ENCODE data around the gene PCBP3. TPM values are rescaled to one million over a fixed set of nuclear protein-coding genes. Genes with fewer than 3 reads are reported as not detected.

Gene PCBP3
- total RNA-seq, 1 experiment from 2014 or later = 10.9 TPM

GRCh38 chr21:45823100-45823681 lies 179.7 kb downstream of the PCBP3 start:
- no peaks in the 10 kb centered on the region for H3K79me2 ChIP-seq (ENCODE audit: insufficient read depth, low read length)
- H4K20me1 ChIP-seq (ENCODE audit: control insufficient read depth, insufficient read depth, insufficient read length) = no peaks in the 10 kb centered on the region
- no peak overlapping the region for H2AFZ ChIP-seq (ENCODE audit: low read length)
- H4K8ac ChIP-seq (replicated peaks; ENCODE audit: insufficient read length, low read depth, low read length) = no peak overlapping the region
- DNase-seq = no peak
- Mint-ChIP-seq H3K9me3 (no peaks in the 10 kb centered on the region), H3K27me3 (ENCODE audit: low read depth) (no peaks in the 10 kb centered on the region; the same call in 1 of the 2 replicates), H3K4me1 (peaks cover 21 to 31% of the 10 kb centered on the region in 2 experiments), H3K36me3 (ENCODE audit: insufficient read depth in 1 of 3, low read depth in 3 of 3) (no peaks in the 10 kb centered on the region), H3K4me3 (no peak overlapping the region), H3K27ac (no peak overlapping the region; a peak in 1 of 7 replicates)
- no peak overlapping the region for H3K14ac ChIP-seq (ENCODE audit: insufficient read depth, low read length)
- no peak overlapping the region for H2BK120ac ChIP-seq (ENCODE audit: low read depth, low read length, poor library complexity, severe bottlenecking)
- no peak overlapping the region for H3K27ac ChIP-seq (ENCODE audit: insufficient read length, low read depth, low read length)
- H3K18ac ChIP-seq (ENCODE audit: insufficient read length, low read depth, low read length) = no peak overlapping the region
- no peak overlapping the region for H2BK5ac ChIP-seq (ENCODE audit: insufficient read length, low read length)
- no peak overlapping the region for H3K4ac ChIP-seq (ENCODE audit: low read depth, low read length)
- H3K4me1 ChIP-seq (ENCODE audit: insufficient read depth, low read length) = 0 out of 2 replicates have a peak, but pooled peaks cover 2% of the 10 kb centered on the region
- no peak overlapping the region for H3K4me2 ChIP-seq (ENCODE audit: insufficient read depth, insufficient read length, low read length)
- no peak overlapping the region for H3K23ac ChIP-seq (ENCODE audit: insufficient read length, low read depth, low read length)
- H3K9ac ChIP-seq (ENCODE audit: extremely low read depth, insufficient read length, low read length) = no peak overlapping the region
- H4K5ac ChIP-seq (ENCODE audit: insufficient read length, low read depth, low read length) = no peak overlapping the region
- no peak overlapping the region for H4K91ac ChIP-seq (ENCODE audit: insufficient read length, low read depth, low read length)
- H2BK20ac ChIP-seq (ENCODE audit: low read depth, low read length, poor library complexity, severe bottlenecking) = no peak overlapping the region
- no peak overlapping the region for H2BK12ac ChIP-seq (ENCODE audit: insufficient read length, low read depth, low read length)
- no peak overlapping the region for H3T11ph ChIP-seq (ENCODE audit: low read length)
- H3K27me3 ChIP-seq (ENCODE audit: insufficient read depth, low read length) = no peaks in the 10 kb centered on the region
- no CpG with 5 or more reads among the region's 16 CpGs for WGBS (ENCODE audit: extremely low coverage, insufficient read length, low lambda C conversion rate)
- no peaks in the 10 kb centered on the region for H3K79me1 ChIP-seq (ENCODE audit: insufficient read depth, low read depth, low read length, poor library complexity, severe bottlenecking)
- H3K23me2 ChIP-seq (ENCODE audit: insufficient read length, low read depth, low read length, poor library complexity, severe bottlenecking) = peaks cover 2% of the 10 kb centered on the region
- TF ChIP-seq CTCF (conservative IDR thresholded peaks at IDR 0.05) = no peak
- no peak overlapping the region for H2BK15ac ChIP-seq (ENCODE audit: low read depth, low read length)
- H3K9me3 ChIP-seq (ENCODE audit: control insufficient read depth, low read depth, low read length) = no peaks in the 10 kb centered on the region
- no peak overlapping the region for H3K56ac ChIP-seq (ENCODE audit: insufficient read length, low read depth, low read length)
- no peak overlapping the region for H2AK5ac ChIP-seq (ENCODE audit: insufficient read length, low read length)
